Esophagus muscularis mucosa (tissue), 4 donors: ENCODE results near the gene MSL2. TPM values are rescaled to one million over a fixed set of nuclear protein-coding genes. Genes with fewer than 3 reads are reported as not detected.
"Not testable (repeated sequence)": the region's sequence is repeated elsewhere in the genome, so short reads cannot be mapped to it uniquely, and the experiment has no call there.

Experiments
- DNase-seq: peaks from one replicate; pipeline ENCODE4 v3.0.0-alpha.2; 2017; ENCODE audit errors: extremely low spot score
- H3K27ac ChIP-seq, 4 donors: fragments of 200-600 bp; sonication (generic); replicated peaks in 1 of 4; 1 replicate in 3 of 4; 2 replicates in 1 of 4; pipeline ENCODE4 v1.5.1; 2016 to 2019; ENCODE audit warnings: mild to moderate bottlenecking in 1 of 4
- H3K27me3 ChIP-seq, 4 donors: fragments of 200-600 bp; sonication (generic); one replicate each; pipeline versions ENCODE4 v1.5.1 to v1.6.0; 2016 to 2019
- H3K36me3 ChIP-seq, 4 donors: fragments of 200-600 bp; sonication (generic); one replicate each; pipeline ENCODE4 v1.5.1; 2016 to 2019
- H3K4me1 ChIP-seq, 4 donors: fragments of 200-600 bp; sonication (generic); one replicate each; pipeline ENCODE4 v1.5.1; 2016 to 2019
- H3K4me3 ChIP-seq, 4 donors: fragments of 200-600 bp; sonication (generic); 1 replicate in 2 of 4; 2 replicates in 2 of 4; pipeline ENCODE4 v1.5.1; 2016 to 2019; ENCODE audit warnings: mild to moderate bottlenecking in 4 of 4, moderate library complexity in 1 of 4
- H3K9me3 ChIP-seq, 4 donors: fragments of 200-600 bp; sonication (generic); 1 replicate in 3 of 4; 2 replicates in 1 of 4; pipeline ENCODE4 v1.5.1; 2016 to 2019
- EP300 ChIP-seq: sonication (generic); formaldehyde crosslinking; IDR thresholded peaks from one replicate; pipeline ENCODE4 v1.6.1; 2017; ENCODE audit warnings: antibody characterized with exemption
- POLR2A ChIP-seq: fragments of 450-650 bp; IDR thresholded peaks from one replicate; pipeline ENCODE4 v1.6.1; 2017; ENCODE audit warnings: antibody characterized with exemption, moderate library complexity, mild to moderate bottlenecking, low read depth
- POLR2AphosphoS5 ChIP-seq, 2 donors: sonication (generic); formaldehyde crosslinking; IDR thresholded peaks; one replicate each; pipeline ENCODE4 v1.6.1; 2017; ENCODE audit warnings: antibody characterized with exemption in 2 of 2
- WGBS: methylation state at CpG from one replicate; pipeline ENCODE4 v1.1.5; 2018; 5-methylcytosine and 5-hydroxymethylcytosine counted together
- intact Hi-C: fragments of 100-400 bp; cut with DNase I; formaldehyde crosslinking; loops from one replicate; pipeline ENCODE4 v1.15.1; 2023
- total RNA-seq, 4 donors: library from RNA; depleted of rRNA; stranded (reverse); fragments of >200 nt; gene quantifications; one replicate each; pipeline versions ENCODE4 v1.1.0 to v1.2.1, GENCODE V29; 2016
- TF ChIP-seq, protein P1 (sequence below), 3 experiments: fragments of 200-600 bp in 2 of 3; fragments of 450-650 bp in 1 of 3; sonication (generic) in 2 of 3; IDR thresholded peaks; one replicate each; pipeline ENCODE4 v1.5.1; 2017 to 2019; ENCODE audit warnings: antibody characterized with exemption in 3 of 3, mild to moderate bottlenecking in 2 of 3, moderate library complexity in 1 of 3

The MSL2 gene
- total RNA-seq, 4 donors from 2014 or later, result 18.7 to 25.3 (median 23.5) TPM

DNA sequence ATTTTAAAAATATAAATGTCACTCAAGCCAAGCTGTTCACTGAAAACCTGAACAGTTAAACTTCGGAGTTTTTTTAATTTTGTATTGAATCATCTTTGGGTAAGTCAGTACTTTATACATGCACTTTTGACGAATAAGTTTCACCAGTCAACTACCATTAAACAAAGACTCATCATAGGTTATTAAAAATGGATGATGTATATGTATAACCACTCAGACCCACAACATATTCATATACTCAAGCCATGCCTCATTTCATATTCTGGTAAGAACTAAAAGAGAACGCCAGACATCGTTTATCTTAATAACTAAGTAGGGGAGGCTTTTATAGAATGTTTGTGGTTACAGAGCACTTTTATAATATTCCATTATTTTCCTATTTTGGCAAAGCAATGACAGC lies 18.3 kb downstream of the MSL2 start:
- WGBS, result 41% methylated on average over 4 of the region's 4 CpGs
- H3K9me3 ChIP-seq, result no peaks in the 10 kb centered on the region
- TF ChIP-seq, protein P1, sequence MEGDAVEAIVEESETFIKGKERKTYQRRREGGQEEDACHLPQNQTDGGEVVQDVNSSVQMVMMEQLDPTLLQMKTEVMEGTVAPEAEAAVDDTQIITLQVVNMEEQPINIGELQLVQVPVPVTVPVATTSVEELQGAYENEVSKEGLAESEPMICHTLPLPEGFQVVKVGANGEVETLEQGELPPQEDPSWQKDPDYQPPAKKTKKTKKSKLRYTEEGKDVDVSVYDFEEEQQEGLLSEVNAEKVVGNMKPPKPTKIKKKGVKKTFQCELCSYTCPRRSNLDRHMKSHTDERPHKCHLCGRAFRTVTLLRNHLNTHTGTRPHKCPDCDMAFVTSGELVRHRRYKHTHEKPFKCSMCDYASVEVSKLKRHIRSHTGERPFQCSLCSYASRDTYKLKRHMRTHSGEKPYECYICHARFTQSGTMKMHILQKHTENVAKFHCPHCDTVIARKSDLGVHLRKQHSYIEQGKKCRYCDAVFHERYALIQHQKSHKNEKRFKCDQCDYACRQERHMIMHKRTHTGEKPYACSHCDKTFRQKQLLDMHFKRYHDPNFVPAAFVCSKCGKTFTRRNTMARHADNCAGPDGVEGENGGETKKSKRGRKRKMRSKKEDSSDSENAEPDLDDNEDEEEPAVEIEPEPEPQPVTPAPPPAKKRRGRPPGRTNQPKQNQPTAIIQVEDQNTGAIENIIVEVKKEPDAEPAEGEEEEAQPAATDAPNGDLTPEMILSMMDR (IDR thresholded peaks at IDR 0.05), result no peak

DNA sequence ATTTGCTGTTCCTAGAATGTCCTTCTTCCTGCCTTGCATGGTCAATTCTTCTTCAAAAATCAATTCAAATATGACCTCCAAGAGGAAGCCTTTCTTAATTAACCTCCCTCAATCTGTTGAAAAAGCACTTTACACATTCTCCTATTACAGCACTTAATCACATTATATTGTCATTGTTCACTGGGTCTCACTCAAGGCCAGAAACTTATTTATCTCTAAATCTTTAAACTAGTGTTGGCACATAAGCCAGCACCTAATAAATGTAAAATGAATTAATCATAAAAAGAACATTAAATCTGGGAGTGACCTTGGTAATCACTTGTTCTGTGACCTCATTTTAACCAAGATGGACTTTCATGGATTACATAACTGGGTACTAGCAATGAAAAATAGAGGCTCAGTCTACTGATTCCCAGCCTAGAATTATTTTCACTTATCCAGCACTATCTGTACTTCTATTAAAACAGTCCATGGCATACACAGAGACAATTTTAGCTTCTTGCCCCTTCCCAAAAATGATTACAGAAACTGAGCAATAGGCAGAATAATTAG lies 22.1 kb downstream of the MSL2 start:
- intact Hi-C loops, result no loop called here
- Histone ChIP-seq H3K4me3 (no peak overlapping the region), H3K27me3 (no peaks in the 10 kb centered on the region), H3K4me1 (peaks cover 48 to 94% (median 83%) of the 10 kb centered on the region in 4 donors), H3K9me3 (no peaks in the 10 kb centered on the region), H3K36me3 (no peaks in the 10 kb centered on the region), H3K27ac (no peak overlapping the region)
- no peak for DNase-seq
- no peak for TF ChIP-seq POLR2AphosphoS5 (IDR thresholded peaks at IDR 0.05)
- TF ChIP-seq EP300, result no peak
- no peak for TF ChIP-seq POLR2A
- TF ChIP-seq, protein P1 (IDR thresholded peaks at IDR 0.05), result no peak

More for the DNA sequence above, 18.3 kb downstream of the MSL2 start:
- H3K4me3 ChIP-seq, result no peak overlapping the region
- no peak overlapping the region for H3K27ac ChIP-seq
- peaks cover 58 to 95% (median 92%) of the 10 kb centered on the region in 4 donors for H3K4me1 ChIP-seq
- intact Hi-C loops, result no loop called here
- H3K27me3 ChIP-seq, result no peaks in the 10 kb centered on the region
- no peak for DNase-seq
- H3K36me3 ChIP-seq, result no peaks in the 10 kb centered on the region

DNA sequence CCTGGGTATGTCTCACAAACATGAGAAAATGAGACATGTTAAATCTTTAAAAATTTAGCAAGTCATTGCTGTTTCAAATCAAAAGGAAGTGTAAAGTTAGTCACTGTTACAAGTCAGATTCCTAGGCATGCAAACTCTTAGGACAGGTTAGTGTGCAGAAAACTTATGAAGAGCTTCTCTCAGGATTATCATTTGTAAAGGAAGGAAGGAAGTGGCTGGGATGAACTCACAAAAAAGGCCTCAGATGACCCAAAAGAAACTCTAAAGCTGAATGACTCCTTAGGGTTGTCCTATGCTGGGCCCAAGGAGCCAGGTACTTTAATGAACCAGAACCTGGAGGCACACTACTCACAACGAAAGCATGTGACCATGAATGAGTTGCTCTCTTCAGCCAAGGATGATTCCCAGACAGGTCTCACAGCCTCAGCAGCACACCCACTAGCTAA lies 25.0 kb downstream of the MSL2 start:
- Histone ChIP-seq H3K4me3 (no peak overlapping the region), H3K4me1 (peaks cover 38 to 83% (median 66%) of the 10 kb centered on the region in 4 donors), H3K27ac (peak overlapping the region in 1 of 4 donors; percentile 38), H3K36me3 (no peaks in the 10 kb centered on the region), H3K9me3 (no peaks in the 10 kb centered on the region), H3K27me3 (no peaks in the 10 kb centered on the region)
- no peak for TF ChIP-seq POLR2AphosphoS5 (IDR thresholded peaks at IDR 0.05)
- no peak for DNase-seq
- intact Hi-C loops, result no loop called here
- 55% methylated on average over 1 of the region's 1 CpG for WGBS

DNA sequence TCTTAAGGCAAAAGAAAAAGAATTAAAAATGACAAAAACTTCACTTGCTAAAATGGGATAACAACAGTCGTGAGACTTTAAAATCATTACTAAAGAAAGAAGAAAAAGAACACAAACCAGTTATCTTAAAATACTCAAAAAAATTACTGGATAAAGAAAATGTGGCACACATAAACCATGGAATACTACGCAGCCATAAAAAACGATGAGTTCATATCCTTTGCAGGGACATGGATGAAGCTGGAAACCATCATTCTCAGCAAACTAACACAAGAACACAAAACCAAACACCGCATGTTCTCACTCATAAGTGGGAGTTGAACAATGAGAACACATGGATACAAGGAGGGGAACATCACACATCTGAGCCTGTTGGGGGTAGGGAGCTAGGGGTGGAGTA lies 27.9 kb downstream of the MSL2 start:
- H3K4me3 ChIP-seq, result not testable (repeated sequence)

DNA sequence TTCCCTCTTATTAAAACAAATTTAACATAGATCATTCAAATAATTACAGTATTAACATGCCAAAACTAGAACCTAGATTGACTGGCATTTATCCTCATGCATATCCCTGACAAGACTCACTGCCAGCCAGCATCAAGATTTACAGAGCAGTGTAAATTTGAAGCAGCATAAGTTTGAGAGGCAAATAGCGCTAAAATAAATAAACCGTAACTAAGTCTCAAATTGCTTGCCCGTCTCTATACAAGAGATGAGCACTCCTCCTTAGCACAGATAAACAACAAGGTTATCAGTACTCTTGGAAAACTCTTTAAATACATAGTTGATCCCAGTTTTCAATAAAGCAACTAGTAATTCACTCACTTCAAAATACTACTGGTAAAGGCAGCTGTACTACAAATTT lies 29.6 kb downstream of the MSL2 start:
- peaks cover 22 to 83% (median 67%) of the 10 kb centered on the region in 4 donors for H3K4me1 ChIP-seq
- intact Hi-C loops, result no loop called here

More for the DNA sequence above, 27.9 kb downstream of the MSL2 start:
- H3K4me1 ChIP-seq, result peaks cover 25 to 83% (median 65%) of the 10 kb centered on the region in 4 donors
- DNase-seq, H3K27me3 ChIP-seq, H3K9me3 ChIP-seq, intact Hi-C loops, H3K27ac ChIP-seq, H3K36me3 ChIP-seq: not testable (repeated sequence)
- WGBS, result 97% methylated on average over 4 of the region's 4 CpGs

DNA sequence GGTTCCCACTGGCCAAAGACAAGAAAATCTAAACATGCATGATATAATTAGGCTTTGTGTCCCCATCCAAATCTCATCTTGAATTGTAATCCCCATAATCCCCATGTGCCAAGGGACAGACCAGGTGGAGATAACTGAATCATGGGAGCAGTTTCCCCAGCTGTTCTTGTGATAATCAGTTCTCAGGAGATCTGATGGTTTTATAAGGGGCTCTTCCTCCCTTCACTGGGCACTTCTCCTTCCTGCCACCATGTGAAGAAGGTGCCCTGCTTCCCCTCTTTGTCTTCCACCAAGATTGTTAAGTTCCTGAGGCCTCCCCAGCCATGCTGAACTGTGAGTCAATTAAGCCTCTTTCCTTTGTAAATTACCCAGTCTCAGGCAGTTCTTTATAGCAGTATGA lies 32.5 kb downstream of the MSL2 start:
- H3K27ac ChIP-seq, DNase-seq, intact Hi-C loops, H3K9me3 ChIP-seq, H3K36me3 ChIP-seq, H3K4me3 ChIP-seq, H3K27me3 ChIP-seq: not testable (repeated sequence)
- H3K4me1 ChIP-seq, result peaks cover 26 to 62% (median 51%) of the 10 kb centered on the region in 4 donors

More for the DNA sequence above, 29.6 kb downstream of the MSL2 start:
- Histone ChIP-seq H3K27ac (no peak overlapping the region), H3K4me3 (no peak overlapping the region), H3K9me3 (no peaks in the 10 kb centered on the region), H3K27me3 (no peaks in the 10 kb centered on the region), H3K36me3 (no peaks in the 10 kb centered on the region)
- 61% methylated on average over 3 of the region's 3 CpGs for WGBS
- no peak for DNase-seq
- no peak for TF ChIP-seq POLR2AphosphoS5 (IDR thresholded peaks at IDR 0.05)
- TF ChIP-seq, protein P1 (IDR thresholded peaks at IDR 0.05), result no peak
- no peak for TF ChIP-seq EP300
- TF ChIP-seq POLR2A, result no peak
